Activated effector memory CD4-positive, alpha-beta T cell treated with Interleukin-2 at 50 U/mL for 16 hours (primary cell): Measurements from ENCODE around the gene C11orf68.
A peak's percentile ranks its signal among the peaks of the same experiment; 100 is the strongest.

Experiments used
- DNase-seq: peaks from one replicate; pipeline ENCODE4 v3.0.0-alpha.2; 2020

C11orf68 gene

GRCh38 chr11:65888163-65888814, 30.6 kb downstream of the C11orf68 start, which contains the start of gene FIBP:
Gene FIBP, minus strand, starts transcription at chr11:65888471. Its CDS starts 53 bp downstream, at chr11:65888418.
- peak; percentile 94 for DNase-seq

- no peak for DNase-seq
Observed at GRCh38 chr11:65887723-65888162, 31.1 kb downstream of the C11orf68 start.

GRCh38 chr11:65886826-65887722, 31.8 kb downstream of the C11orf68 start:
- DNase-seq = no peak

GRCh38 chr11:65885808-65886536, 32.9 kb downstream of the C11orf68 start:
- no peak for DNase-seq

GRCh38 chr11:65885231-65885630, 33.6 kb downstream of the C11orf68 start:
- DNase-seq = no peak

- peak; percentile 73 for DNase-seq
Observed at GRCh38 chr11:65884716-65885092, 34.2 kb downstream of the C11orf68 start.

- no peak for DNase-seq
Observed at GRCh38 chr11:65883786-65884715, 34.8 kb downstream of the C11orf68 start.

- DNase-seq = no peak
Observed at GRCh38 chr11:65883058-65883761, 35.7 kb downstream of the C11orf68 start.

GRCh38 chr11:65882120-65883057, 36.5 kb downstream of the C11orf68 start:
- no peak for DNase-seq

- no peak for DNase-seq
Observed at GRCh38 chr11:65880844-65881421, 37.9 kb downstream of the C11orf68 start.

GRCh38 chr11:65880027-65880426, 38.8 kb downstream of the C11orf68 start:
- no peak for DNase-seq

GRCh38 chr11:65879617-65880016, 39.2 kb downstream of the C11orf68 start, which contains the start of gene CTSW:
Gene CTSW, plus strand, starts transcription at chr11:65879837. Its CDS starts 18 bp downstream, at chr11:65879855.
- peak; percentile 38 for DNase-seq

GRCh38 chr11:65873318-65874156, 45.3 kb downstream of the C11orf68 start:
- DNase-seq = peak; percentile 97

GRCh38 chr11:65872586-65873317, 46.1 kb downstream of the C11orf68 start, which contains the start of gene EFEMP2:
Gene EFEMP2, minus strand, starts transcription at chr11:65872800. Its CDS starts 446 bp downstream, at chr11:65872354.
- DNase-seq = no peak

- DNase-seq = no peak
Observed at GRCh38 chr11:65871811-65872548, 46.9 kb downstream of the C11orf68 start.

- no peak for DNase-seq
Observed at GRCh38 chr11:65870706-65871681, 47.9 kb downstream of the C11orf68 start.
